NCI-H748 treated with DMSO at 0.1 percent for 48 hours (cell line): ENCODE results near the gene PEPD.

Experiments used
- DNase-seq: peaks from one replicate; lab custom pipeline; 2025; lab: John Stamatoyannopoulos, UW

PEPD gene

GRCh38 chr19:33420821-33421220, 100.8 kb downstream of the PEPD start:
- DNase-seq = no peak

DNA sequence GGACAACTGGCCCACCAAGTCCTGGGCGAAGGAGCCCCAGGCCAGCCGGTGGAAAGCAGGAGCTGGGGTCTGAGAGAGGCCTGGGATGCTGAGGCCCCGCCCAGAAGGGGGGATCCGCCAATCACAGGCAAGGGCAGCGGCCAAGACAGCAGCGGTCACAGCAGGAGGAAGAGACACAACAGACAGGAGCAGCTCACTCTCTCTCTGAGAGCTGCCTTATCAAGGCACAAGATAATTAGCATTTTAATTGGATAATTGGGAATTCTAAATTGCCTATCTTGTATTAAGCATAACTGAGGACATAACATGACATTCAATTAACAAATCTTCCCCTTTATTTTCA, 101.8 kb downstream of the PEPD start:
- no peak for DNase-seq

DNA sequence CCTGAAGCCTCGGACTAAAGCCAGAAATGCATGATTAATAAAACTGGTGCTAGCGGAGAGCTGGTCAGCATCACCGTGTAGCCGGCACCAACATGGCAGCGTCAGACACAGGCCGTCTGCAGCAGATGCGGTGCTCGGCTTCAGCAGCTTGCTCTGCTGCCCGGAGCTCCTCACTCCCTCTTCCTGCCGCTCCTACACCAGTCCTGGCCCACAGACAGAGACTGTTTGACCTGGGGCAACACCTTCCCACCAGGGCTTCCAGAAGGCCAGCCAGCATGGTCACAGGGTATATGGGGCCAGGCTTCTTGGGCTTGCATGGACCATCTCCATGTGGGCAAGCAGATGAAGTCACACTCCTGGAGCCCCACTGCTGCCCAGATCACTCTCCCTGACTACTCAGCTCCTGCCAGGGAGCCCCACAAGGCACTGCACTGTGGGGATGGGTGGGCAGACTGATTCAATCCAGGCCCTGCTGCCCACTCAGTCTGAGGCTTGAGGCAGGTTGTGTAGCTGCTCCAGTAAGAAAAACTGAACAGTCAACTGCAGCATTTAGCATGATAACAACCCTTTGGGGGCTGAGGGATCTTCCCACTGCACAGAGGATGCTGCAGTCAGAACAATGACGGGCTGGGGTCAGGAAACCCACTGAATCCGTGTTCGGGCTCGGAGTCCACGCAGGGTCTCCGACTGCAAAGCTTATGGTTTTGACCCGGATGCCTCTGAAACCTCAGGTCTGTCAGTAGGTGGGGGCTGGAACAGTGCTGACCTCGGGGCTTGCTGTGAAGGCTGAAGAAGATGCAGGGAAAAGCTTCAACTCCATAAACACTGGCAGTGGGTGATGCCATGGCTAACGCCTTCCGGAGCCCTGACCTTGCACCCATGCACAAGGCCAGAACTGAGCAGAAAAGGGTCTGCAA, 102.5 kb downstream of the PEPD start:
- DNase-seq = no peak

DNA sequence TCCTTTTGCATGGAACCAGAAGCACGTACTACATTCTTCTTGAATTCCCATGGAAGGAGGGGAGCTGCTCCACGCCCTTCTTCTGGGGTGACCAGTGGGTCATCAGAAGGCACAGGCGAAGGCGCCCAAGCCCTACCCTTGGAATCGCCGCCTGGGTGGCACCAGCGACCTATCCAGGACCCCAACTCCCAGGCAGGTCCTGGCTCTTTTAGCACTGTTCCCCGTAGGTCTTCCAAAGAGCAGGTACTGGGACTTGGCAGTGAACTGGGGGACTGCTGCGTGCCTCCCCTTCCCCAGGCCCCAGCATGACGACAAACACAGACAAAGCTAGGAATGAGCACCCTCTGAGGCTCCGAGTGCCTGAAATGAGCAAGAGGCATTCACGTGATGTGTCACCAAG, 103.1 kb downstream of the PEPD start:
- DNase-seq = no peak

DNA sequence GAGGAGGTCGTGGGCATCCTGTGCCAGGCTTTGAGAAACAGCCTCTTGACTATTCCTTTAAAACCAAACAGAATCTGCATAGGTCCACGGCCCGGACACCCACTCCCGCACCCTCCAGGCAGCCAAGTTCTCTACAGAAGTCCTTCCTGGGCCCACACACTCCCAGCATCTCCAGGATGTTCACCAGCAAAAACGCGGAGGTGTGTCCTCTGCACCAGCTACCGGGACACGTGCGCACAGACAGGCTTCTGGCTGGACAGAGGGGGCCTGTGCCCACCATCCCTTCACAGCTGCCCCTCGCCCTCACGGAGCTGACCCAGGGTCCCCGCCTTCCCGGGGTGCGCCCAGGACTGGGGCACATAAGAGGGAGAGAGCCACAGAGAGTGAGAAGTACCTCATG, 103.8 kb downstream of the PEPD start:
- DNase-seq = no peak

DNA sequence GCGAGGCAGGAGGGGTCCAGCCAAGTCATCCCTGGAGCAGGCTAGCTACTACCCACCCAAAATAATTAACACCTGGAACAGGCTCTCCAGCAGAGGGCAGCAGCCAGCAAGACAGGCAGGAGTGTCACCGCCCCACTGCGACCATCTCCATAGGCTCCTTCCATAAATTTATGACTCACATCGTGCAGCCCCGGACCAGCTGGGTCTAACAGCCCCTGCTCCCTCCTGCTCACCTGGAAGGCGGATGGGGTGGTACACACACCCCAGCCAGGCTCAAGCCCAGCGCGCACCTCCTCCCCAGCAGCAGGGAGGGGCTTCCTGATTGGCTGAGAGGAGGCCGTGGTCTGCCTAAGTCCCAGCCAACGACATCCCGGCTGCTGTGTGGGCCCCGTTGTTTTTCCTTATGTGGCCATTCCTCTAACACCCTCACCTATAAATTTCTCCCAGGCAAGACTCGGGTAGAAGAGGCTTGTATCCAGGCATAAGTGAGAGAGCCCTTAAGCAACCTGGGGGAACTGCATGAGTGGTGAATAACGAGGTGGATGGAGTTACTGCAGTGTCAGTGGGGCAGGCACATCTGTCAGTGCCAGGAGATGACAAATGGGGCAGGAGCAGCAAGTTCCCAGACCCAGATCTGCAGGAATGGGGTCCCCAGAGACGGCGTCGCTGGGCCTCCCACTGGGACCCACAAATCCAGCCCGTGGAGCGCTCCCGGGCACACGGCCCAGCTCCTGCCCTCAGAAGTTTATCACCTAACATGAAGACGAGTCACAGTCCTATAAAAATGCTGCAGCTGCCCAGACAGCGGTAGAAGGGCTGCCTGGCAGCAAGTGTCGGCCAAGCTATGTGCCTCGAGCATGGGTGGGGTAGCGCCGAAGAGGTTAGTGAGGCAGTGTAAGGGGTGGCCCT, 105.0 kb downstream of the PEPD start:
- DNase-seq = peak; percentile 78

GRCh38 chr19:33414667-33415605, 106.7 kb downstream of the PEPD start:
- no peak for DNase-seq

- DNase-seq = no peak
Measured at GRCh38 chr19:33413868-33414666, 107.5 kb downstream of the PEPD start.

DNA sequence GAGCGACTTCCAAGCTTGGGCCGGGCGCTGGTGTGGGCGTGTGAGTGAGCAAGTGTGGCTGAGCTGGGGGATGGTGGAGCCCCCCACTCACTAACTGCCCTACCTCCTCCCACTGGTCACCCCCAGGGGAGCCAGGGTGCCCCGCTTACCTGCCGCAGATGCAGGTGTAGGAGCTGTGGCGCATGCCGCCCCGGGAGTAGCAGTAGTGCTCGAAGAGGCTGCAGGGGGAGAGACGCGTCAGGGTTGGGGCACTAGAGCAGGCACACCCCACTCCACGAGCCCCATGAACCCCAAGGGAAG, 108.2 kb downstream of the PEPD start:
- no peak for DNase-seq

DNA sequence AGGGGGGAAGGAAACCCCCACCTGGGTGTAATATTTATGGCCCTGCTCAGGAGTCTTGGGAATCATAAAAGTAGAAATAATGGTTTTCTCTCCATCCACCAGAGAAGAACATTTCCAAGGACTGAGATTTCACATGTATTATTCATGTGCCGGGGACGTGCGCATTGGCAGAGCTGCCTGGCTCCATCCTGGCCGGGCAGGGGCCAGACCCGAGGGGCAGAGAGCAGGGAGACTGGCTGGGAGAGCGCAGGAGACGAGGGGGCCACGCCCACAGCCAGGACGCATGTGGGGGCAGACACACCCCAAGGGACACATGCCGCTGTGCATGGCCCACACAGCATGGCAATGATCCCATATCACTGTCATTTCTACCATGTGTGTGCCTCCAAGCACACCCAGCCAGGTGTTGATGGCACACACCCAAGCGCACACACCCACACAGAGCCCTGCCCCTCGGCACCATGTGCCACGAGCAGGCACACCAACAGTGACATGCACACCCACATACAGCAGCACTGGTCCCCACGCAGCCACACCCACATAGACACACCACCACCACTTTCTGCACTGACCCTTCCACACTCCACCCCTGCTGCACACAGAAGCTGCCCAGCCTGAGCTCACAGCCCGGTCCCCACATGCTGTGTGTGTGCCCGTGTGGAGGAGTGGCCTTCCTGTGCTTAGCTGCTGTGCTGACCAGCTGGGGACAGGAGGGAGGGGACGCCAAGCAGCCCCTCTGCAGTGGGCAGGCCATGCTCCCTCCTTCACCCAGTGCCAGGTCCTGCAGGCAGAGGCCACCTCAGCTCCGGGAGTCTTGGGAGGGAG, 108.8 kb downstream of the PEPD start:
- no peak for DNase-seq

GRCh38 chr19:33411621-33412180, 109.9 kb downstream of the PEPD start:
- DNase-seq = no peak

DNA sequence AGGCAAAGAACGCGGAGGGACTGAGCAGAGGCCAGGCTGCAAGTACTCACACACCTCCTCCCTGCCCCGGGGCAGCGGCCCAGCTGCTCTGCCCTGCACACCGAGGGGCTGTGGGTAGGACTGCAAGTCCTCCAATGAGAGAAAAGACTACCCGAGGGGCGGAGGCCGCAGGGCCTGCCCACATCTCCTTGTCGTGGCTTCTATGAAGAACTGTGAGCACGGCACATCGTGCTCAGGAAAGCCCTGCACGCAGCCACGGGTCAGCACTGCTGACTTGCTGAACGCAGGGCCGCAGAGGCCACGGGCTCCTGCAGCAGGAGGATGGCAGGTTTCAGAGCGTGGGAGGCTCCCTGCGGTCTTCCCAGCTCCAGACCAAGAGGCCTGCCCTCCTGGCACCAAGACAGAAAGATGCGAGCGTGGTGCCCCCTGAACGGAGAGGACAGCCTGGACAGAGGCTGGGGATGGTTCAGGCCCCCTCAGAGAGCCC, 110.6 kb downstream of the PEPD start:
- DNase-seq = no peak

DNA sequence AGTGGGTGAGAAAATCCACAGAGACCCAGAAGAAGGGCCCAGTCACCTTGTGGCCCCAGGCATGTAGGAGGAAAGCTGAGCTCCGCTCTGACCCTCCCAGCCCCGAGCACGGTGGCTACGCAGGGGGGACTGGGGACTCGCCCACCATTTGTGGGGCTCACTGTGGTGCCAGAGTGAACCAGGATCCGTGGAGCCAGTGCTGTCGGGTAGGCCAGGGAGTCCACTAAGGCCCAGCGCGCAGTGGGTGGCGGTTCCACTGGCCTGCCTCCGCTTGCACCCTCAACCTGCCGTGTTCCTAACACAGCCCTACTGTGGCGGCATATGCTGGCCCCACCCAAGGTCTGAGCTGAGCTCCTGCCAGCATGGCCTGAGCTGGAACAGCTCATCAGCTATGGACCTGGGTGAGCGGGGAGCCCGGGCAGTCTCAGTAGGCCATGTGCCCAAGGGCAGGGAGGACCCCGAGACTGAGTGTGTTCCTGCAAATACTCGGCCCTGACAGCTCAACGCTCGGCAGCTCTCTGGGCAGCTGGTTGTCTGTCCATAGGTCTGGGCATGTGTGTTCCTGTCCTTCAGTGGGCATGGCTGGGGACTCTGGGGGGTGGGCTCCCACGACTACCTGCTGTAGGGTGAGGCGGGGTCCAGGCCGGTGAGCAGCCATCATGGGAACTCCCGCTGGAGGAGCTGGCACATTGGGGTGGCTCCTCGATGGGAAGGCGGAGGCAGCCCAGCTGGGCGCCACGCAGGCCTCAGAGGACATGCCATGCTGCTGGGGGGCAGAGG, 111.5 kb downstream of the PEPD start:
- DNase-seq = no peak

GRCh38 chr19:33408538-33409434, 112.8 kb downstream of the PEPD start:
- no peak for DNase-seq

GRCh38 chr19:33408116-33408515, 113.5 kb downstream of the PEPD start:
- no peak for DNase-seq

GRCh38 chr19:33407716-33408115, 113.9 kb downstream of the PEPD start:
- no peak for DNase-seq

GRCh38 chr19:33407140-33407551, 114.4 kb downstream of the PEPD start:
- DNase-seq = no peak

GRCh38 chr19:33406521-33407139, 115.0 kb downstream of the PEPD start:
- DNase-seq = peak; percentile 8
